ENCODE results near the gene SMARCC2.
A peak's percentile ranks its signal among the peaks of the same experiment; 100 is the strongest.
"Not testable (repeated sequence)": the region's sequence is repeated elsewhere in the genome, so short reads cannot be mapped to it uniquely, and the experiment has no call there.

Gene SMARCC2

DNA sequence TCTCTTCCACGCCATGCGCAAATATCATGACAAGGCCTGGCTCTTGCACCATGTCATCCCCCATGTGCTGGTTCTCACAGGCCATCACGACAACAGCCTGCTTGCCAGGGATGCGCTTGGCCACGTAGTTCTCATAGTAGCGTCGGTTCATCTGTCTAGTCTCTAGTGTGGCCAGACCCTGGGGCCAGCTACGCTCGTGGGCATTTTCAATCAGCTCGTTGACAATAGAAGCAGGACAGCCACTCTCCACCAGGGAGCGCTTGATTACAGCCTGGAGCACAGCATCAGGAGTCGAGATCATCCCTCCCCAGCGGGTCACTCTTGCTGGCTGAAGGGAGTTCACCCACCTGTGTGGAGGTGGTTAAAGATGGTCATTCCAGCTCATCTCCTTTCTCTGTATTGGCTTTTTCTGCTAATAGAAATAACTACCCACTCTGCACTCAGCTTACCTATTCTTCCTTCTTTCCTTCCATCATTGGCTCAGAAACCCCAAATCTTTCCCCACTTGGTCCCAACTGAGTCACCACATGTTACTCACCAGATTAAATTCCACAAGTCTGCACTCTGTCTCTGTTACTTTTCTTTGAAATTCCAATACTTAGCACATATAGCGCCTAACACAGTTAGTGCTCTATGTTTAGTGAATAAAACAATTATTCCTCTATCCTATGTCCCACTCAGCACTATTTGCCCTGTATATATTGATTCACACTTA lies 17.3 kb upstream of the SMARCC2 start:
- no peak for DNase-seq

GRCh38 chr12:56205445-56205844 lies 16.2 kb upstream of the SMARCC2 start:
- DNase-seq = no peak

GRCh38 chr12:56204275-56204674 lies 15.0 kb upstream of the SMARCC2 start:
- no peak for DNase-seq

DNA sequence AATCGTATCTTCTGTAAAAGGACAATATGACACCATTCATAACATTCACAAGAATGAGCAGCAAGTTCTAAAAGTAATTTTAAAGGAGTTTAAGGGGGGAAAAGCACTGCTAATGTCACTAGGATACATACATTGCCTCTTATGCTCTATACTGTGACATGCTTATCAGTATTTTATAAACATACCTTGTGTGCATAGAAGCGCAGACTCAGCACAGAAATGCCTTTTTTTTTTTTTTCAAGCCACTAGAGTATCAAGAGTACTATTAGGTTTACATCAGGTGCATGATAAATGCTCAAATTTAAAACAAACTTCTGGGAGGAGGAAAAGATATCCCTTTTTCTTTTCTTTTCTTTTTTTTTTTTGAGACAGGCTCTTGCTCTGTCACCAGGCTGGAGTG lies 13.6 kb upstream of the SMARCC2 start:
- DNase-seq = no peak

DNA sequence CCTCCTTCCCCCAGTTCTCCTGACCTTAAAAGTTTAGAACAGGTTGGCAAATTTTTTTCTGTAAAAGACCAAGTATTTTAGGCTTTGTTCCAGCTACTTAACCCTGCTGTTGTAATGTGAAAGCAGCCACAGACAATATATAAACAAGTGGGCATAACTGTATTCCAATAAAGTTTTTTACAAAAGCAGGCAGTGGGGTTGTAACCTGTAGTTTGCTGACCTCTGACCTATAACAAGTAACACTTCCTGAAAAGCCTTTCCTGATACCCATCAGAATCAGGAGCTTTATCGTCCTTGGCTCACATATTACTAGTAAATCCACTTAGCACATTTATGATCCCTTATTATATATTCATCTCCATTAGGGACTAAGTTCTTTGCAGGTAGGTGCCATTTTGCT lies 13.1 kb upstream of the SMARCC2 start:
- DNase-seq = no peak

DNA sequence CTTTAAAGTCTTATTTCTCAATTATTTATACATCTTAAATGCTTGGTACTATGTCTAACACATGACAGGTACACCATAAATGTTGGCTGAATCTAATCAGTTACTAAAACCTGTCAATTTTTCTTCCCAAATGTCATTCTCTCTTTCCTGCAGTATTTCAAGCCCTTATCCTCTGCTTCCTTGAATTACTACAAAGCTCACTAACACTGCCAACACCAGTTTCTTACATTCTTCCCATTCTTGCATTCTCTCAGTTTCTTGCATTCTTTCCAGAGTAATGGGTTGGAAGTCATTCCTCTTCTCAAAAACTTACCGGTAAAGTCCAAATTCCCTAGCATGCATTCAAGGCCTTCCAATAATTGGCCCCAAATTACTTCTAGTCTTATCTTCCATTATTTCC lies 9.6 kb upstream of the SMARCC2 start:
- DNase-seq = no peak

DNA sequence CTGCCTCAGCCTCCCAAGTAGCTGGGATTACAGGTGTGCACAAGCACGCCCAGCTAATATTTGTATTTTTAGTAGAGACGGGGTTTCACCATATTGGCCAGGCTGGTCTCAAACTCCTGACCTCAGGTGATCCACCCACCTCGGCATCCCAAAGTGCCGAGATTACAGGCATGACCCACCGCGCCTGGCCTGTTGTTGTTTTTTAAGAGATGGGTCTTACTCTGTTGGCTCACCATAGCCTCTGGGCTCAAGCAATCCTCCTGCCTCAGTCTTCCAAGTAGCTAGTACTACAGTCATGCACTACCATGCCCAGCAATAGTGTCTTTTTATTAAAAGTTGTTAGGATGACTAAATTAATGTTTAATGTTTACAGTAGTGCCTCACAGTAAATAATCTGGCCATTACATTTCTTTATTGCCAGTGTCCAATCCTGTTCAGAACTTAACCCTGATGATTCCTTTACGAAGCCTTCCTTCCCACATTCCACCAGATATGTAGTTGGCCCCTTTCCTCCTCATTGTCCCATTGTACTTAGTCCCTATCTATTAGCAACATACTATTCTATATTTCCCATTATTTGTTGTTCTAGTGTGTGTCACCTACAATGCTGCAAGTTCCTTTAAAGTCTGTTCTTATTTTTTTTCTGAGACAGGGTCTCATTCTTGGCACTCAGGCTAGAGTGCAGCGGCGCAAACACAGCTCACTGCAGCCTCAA lies 8.8 kb upstream of the SMARCC2 start:
- no peak for DNase-seq

DNA sequence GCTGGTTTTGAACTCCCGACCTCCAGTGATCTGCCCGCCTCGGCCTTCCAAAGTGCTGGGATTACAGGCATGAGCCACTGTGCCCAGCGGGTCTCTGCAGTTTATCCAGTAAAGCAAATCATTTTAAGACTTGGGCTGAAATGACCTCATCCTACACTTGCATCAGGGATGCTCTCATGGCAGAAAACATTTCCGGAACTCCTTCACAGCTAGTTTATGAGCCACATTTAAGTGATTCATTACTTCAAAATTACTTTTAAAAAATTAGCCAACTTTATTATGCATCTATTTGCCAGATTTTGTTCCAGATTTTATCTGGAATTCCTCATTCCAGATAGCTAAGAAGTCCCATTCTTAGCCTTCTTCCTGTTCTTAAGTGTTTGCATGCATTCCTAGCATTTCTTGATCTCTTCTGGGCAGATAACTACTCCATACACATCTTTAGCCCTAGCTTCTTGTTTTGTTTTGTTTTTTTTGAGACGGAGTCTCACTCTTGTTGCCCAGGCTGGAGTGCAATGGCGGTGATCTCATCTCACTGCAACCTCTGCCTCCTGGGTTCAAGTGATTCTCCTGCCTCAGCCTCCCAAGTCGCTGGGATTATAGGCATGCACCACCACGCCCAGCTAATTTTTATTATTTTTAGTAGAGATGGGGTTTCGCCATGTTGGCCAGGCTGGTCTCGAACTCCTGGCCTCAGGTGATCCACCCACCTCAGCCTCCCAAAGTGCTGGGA lies 7.7 kb upstream of the SMARCC2 start:
- not testable (repeated sequence) for DNase-seq

DNA sequence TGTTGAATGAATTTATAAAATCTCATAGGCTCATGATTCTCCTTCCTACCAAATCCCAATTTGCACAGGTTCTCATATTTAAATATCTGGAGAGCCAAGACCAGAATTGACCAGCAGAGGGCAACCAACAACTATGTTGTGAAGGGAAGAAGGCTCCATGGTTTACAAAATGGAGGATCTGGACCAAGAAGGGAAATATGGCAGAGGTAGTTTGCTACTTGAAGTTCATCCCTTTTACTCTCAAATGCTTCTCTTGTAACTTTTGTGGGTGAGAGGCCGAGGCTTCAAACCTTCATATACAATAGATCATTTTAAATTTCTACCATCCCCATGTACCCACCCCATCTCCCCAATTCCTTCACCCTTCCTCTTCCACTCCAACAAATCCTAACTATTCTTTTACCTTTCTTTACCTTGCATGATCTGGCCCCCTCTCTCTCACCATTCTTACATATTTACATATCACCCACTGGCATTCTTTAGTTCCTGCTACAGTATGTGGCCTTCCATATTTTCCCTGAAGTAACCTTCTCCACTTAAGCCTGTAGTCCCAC lies 3.8 kb upstream of the SMARCC2 start:
- DNase-seq = peak; percentile 14

DNA sequence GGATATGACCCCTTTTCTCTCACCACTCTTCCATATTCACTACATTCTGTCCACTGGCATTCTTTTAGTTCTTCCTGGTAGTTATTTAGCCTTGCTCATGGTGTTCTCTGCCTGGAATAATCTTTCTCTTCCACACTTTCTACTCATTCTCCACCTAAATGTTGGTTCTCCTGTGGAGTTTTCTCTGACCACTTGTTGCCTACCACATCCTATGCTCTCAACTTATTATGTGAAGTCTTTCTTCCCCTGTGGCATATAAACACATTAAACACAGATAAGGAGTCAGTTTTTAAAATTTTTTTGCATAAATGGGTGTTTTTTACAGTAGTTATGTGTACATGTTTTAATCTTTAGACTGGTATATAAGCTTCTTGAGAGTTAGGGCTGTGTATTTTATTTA lies 3.3 kb upstream of the SMARCC2 start:
- no peak for DNase-seq

DNA sequence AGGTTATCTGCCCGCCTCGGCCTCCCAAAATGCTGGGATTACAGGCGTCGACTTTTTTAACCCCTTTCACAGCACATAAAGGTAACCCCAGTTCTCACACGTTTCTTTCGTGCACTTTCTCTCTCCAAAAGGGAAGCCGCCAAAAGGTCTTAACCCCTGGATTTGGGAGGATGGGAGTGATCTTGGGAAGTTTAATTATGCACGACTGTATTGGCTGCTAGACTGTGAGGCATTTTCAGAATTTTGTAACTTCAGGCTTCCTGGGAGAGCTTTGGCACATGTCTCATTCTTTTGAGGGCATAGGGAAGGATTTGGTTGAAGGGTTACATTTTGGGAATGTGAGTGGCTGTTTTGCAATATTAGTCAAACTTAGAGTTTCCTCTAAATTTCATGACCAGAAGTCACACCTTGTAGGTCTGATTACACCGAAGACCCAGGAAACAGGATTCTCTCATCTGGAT lies 1.4 kb upstream of the SMARCC2 start:
- DNase-seq = no peak

GRCh38 chr12:56189918-56190694 lies 823 bp upstream of the SMARCC2 start:
- peak; percentile 58 for DNase-seq

- no peak for DNase-seq
Observed at GRCh38 chr12:56188778-56189098, 545 bp downstream of the SMARCC2 start.

DNA sequence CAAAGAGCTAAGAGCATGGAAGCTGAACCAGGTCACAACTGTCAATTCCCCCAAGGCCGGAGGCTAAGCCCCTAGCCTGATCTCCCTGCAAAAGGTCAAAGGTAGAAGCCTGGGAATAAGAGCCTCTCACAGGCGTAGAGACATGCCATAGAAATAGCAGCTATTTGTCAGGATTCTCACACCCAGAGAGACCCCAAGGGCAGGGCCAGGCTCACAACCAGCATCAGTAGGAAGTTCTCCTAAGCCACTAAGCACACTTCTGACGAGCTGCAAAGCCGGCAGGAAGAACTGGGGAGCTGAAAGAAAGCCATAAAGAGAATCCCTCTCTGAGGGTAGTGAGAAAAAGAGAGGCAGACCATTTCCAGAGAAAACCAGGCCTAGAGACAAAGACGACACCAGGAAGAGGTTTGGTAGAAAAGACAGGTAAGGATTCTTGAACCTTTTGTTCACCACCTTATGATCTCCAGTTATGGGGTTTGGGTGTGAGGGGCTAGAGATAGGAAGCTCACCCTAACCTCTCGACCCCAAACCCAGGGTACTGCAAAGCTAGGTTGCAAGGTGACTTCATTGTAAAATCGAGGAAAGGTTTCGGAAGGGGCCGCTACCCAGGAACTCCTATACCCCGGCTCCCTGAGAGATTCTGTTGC lies 1.0 kb downstream of the SMARCC2 start:
- no peak for DNase-seq

GRCh38 chr12:56186957-56187356 lies 2.3 kb downstream of the SMARCC2 start:
- DNase-seq = no peak

DNA sequence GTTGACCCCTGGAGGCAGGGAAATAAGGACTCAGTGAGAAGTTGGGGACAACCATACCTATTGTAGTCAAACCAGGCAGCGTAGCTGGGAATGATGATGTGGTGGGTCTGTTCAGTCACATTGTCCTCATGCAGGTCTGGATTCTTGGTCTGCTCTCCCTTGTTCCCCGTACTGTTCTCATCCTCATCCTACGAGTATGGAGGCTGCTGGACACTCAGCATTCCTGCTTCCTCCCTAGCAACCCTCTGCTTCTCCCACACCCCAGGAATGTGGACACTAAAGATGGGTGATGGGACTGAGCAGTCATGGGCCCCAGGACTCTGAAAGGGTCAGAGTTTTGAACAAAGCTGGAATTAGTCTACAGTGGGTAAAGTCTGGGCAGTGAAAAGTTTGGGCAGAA lies 10.9 kb downstream of the SMARCC2 start:
- DNase-seq = no peak

DNA sequence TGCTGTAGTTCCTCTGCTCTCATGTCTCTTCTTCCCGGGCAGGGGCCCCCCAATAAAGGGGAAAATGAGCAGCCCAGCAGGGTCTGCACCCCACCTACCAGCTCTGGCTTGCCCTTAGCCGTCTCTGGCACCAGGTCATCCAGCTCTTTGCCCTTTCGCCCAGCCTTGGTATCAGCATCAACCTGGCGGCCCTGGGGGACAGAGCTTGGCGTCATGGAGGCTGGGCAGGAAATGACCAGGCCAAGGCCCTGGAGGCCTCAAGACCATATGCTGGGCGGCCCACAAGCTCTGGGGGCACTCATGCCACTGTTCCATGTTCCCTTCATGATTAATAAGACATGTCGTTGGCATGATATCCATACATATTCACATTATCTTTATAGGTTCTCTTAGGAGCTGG lies 16.4 kb downstream of the SMARCC2 start:
- no peak for DNase-seq

- no peak for DNase-seq
Observed at GRCh38 chr12:56169229-56169759, 20.0 kb downstream of the SMARCC2 start.

DNA sequence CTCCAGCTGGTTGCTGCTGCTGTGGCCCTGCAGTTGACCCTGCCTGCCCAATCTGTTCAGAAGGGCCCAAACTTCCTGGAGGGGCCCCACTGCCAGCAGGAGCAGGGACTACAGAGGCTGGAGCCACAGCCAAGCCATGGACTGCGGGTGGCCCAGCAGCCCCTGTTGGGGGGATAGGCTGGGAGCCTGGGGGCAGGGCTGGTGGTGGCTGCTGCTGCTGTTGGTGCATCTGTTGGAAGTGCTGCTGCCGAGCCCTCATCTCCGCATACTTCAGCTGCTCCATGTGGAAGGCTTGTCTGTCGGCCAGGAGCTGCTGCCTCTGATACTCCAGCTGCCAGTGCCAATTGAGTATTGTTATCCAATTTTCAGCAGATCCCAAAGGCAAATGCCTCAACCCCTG lies 23.9 kb downstream of the SMARCC2 start:
- DNase-seq = no peak

DNA sequence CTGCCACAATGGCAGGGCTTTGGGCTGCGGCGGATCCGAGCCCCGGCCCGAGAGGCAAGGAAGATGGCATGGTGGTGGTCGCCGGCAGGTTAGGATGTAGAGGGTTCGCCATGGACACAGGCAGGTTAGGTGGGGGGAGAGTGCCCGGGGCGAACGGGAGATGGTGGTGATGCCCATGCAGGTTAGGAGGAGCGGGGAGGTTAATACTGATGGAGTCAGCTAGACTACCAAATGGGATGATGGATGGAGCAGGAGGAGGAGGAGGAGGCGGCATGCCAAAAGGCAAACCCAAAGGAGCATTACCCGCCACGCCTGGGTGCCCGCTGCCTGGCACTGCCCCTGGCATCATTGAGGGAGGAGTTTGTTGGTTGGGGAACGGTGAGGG lies 24.9 kb downstream of the SMARCC2 start:
- DNase-seq = no peak

DNA sequence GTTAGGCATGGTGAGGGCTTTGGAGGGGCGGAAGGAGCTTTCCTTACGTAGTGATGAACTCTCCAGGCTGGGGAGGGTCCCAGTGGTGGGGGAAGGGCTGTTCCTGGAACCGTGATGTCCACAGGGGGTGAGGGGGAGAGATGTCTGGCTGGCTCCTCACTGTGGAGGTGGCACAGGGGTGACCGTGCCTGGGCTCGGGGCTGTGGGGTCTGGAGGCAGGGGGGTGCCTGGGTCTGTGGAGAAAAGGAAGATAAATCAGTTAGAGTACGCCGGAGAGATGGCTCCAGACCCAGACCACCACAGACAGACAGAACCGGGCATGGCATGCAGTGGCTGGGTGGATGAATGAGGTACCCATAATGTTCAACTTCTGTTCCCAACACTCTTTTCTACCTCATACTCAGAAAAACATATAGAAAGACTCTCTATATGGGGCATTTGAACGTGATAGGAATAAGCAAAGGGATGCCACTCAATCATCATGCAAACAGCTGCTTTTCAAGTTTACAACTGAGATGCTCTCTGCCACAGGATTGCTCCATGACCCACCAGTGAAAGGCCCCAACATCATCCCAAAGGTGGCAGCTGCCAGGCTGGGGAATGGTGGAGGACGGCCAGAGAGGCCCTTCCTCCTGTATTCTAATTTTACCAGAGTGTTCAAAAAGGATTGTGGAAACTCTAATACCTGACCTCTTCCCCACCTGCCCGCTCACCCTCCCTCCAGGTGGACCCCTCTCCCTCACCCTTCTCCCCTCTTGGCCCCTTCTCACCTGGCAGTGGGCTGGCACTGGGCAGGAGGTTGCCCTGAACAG lies 25.5 kb downstream of the SMARCC2 start:
- DNase-seq = no peak
